ENCODE results near the gene OAT. TPM values are rescaled to one million over a fixed set of nuclear protein-coding genes. Genes with fewer than 3 reads are reported as not detected.

The OAT gene
- total and polyA plus RNA-seq, 3 experiments from 2014 or later: 44.1 to 69.5 (median 46.8) TPM

GRCh38 chr10:124378881-124379471, 39.7 kb downstream of the OAT start:
- H3K9me3 Mint-ChIP-seq: no peaks in the 10 kb centered on the region
- H3K27me3 Mint-ChIP-seq: peaks cover 24 to 66% of the 10 kb centered on the region in 2 donors
- no peak overlapping the region for H3K27ac ChIP-seq (ENCODE audit: low read depth, low read length)
- no peaks in the 10 kb centered on the region for H3K36me3 ChIP-seq (ENCODE audit: insufficient read depth, low read length)
- no peaks in the 10 kb centered on the region for H3K9me3 ChIP-seq (ENCODE audit: low read length)
- peaks cover 10% of the 10 kb centered on the region for H3K27me3 ChIP-seq (ENCODE audit: insufficient read depth, low read length, poor library complexity, severe bottlenecking)
- no peak overlapping the region for H3K4me3 ChIP-seq (ENCODE audit: low read length)
- no peaks in the 10 kb centered on the region for H3K4me1 ChIP-seq (ENCODE audit: insufficient read depth, low read length)
- no peak for DNase-seq
- H3K36me3 Mint-ChIP-seq: no peaks in the 10 kb centered on the region
- H3K4me3 Mint-ChIP-seq: no peak overlapping the region
- ChIA-PET CTCF (interaction anchor here (2.6 kb wide), 1 partner anchor 10 kb away, joined by 15 read pairs; no protein-coding TSS in a partner anchor), POLR2A (no interaction called here)
- H3K4me1 Mint-ChIP-seq: no peaks in the 10 kb centered on the region
- no peak overlapping the region for H3K27ac Mint-ChIP-seq

- H3K4me3 ChIP-seq (ENCODE audit: low read length): no peak overlapping the region
- POLR2A ChIA-PET: no interaction called here
- CTCF ChIA-PET: no interaction called here
Observed at GRCh38 chr10:124378271-124378670, 40.5 kb downstream of the OAT start.

GRCh38 chr10:124377101-124377500, 41.6 kb downstream of the OAT start:
- ChIA-PET CTCF (interaction anchor here (1.5 kb wide), 1 partner anchor 12 kb away, joined by 5 read pairs; no protein-coding TSS in a partner anchor), POLR2A (no interaction called here)

More at GRCh38 chr10:124378271-124378670, 40.5 kb downstream of the OAT start:
- Histone ChIP-seq H3K27ac (ENCODE audit: low read depth, low read length) (no peak overlapping the region), H3K9me3 (ENCODE audit: low read length) (no peaks in the 10 kb centered on the region), H3K27me3 (ENCODE audit: insufficient read depth, low read length, poor library complexity, severe bottlenecking) (peaks cover 10% of the 10 kb centered on the region), H3K4me1 (ENCODE audit: insufficient read depth, low read length) (no peaks in the 10 kb centered on the region), H3K36me3 (ENCODE audit: insufficient read depth, low read length) (no peaks in the 10 kb centered on the region)
- no peak for DNase-seq
- no peaks in the 10 kb centered on the region for H3K36me3 Mint-ChIP-seq
- H3K27me3 Mint-ChIP-seq: peaks cover 23 to 68% of the 10 kb centered on the region in 2 donors
- no peaks in the 10 kb centered on the region for H3K4me1 Mint-ChIP-seq
- no peak overlapping the region for H3K27ac Mint-ChIP-seq
- no peaks in the 10 kb centered on the region for H3K9me3 Mint-ChIP-seq
- H3K4me3 Mint-ChIP-seq: no peak overlapping the region

GRCh38 chr10:124376411-124376810, 42.3 kb downstream of the OAT start:
- H3K27me3 Mint-ChIP-seq: peaks cover 14 to 70% of the 10 kb centered on the region in 2 donors
- Histone ChIP-seq H3K27ac (ENCODE audit: low read depth, low read length) (no peak overlapping the region), H3K36me3 (ENCODE audit: insufficient read depth, low read length) (no peaks in the 10 kb centered on the region), H3K27me3 (ENCODE audit: insufficient read depth, low read length, poor library complexity, severe bottlenecking) (peaks cover 8% of the 10 kb centered on the region), H3K4me1 (ENCODE audit: insufficient read depth, low read length) (no peaks in the 10 kb centered on the region), H3K9me3 (ENCODE audit: low read length) (no peaks in the 10 kb centered on the region), H3K4me3 (ENCODE audit: low read length) (no peak overlapping the region)
- H3K36me3 Mint-ChIP-seq: no peaks in the 10 kb centered on the region
- ChIA-PET CTCF (interaction anchor here (1.5 kb wide), 1 partner anchor 13 kb away, joined by 5 read pairs; no protein-coding TSS in a partner anchor), POLR2A (no interaction called here)
- no peak overlapping the region for H3K27ac Mint-ChIP-seq
- no peak for DNase-seq
- H3K4me1 Mint-ChIP-seq: no peaks in the 10 kb centered on the region
- H3K4me3 Mint-ChIP-seq: no peak overlapping the region
- H3K9me3 Mint-ChIP-seq: no peaks in the 10 kb centered on the region

More at GRCh38 chr10:124377101-124377500, 41.6 kb downstream of the OAT start:
- Histone ChIP-seq H3K4me1 (ENCODE audit: insufficient read depth, low read length) (no peaks in the 10 kb centered on the region), H3K9me3 (ENCODE audit: low read length) (no peaks in the 10 kb centered on the region), H3K27ac (ENCODE audit: low read depth, low read length) (no peak overlapping the region), H3K36me3 (ENCODE audit: insufficient read depth, low read length) (no peaks in the 10 kb centered on the region), H3K27me3 (ENCODE audit: insufficient read depth, low read length, poor library complexity, severe bottlenecking) (peaks cover 10% of the 10 kb centered on the region), H3K4me3 (ENCODE audit: low read length) (no peak overlapping the region)
- Mint-ChIP-seq H3K27me3 (peaks cover 18 to 68% of the 10 kb centered on the region in 2 donors), H3K36me3 (no peaks in the 10 kb centered on the region), H3K27ac (no peak overlapping the region), H3K4me3 (no peak overlapping the region), H3K4me1 (no peaks in the 10 kb centered on the region), H3K9me3 (no peaks in the 10 kb centered on the region)
- DNase-seq: no peak

GRCh38 chr10:124375691-124376090, 43.0 kb downstream of the OAT start:
- DNase-seq: no peak

GRCh38 chr10:124375353-124375614, 43.4 kb downstream of the OAT start:
- ChIA-PET POLR2A (no interaction called here), CTCF (interaction anchor here (1.9 kb wide), 1 partner anchor 14 kb away, joined by 5 read pairs; no protein-coding TSS in a partner anchor)
- H3K4me3 ChIP-seq (ENCODE audit: low read length): no peak overlapping the region
- H3K4me1 ChIP-seq (ENCODE audit: insufficient read depth, low read length): no peaks in the 10 kb centered on the region
- Mint-ChIP-seq H3K27me3 (peaks cover 3 to 66% of the 10 kb centered on the region in 2 donors), H3K4me1 (no peaks in the 10 kb centered on the region), H3K9me3 (no peaks in the 10 kb centered on the region), H3K4me3 (no peak overlapping the region), H3K27ac (peak overlapping the region in 1 of 8 donors; percentile 12), H3K36me3 (no peaks in the 10 kb centered on the region)
- no peaks in the 10 kb centered on the region for H3K9me3 ChIP-seq (ENCODE audit: low read length)
- H3K27ac ChIP-seq (ENCODE audit: low read depth, low read length): no peak overlapping the region
- no peaks in the 10 kb centered on the region for H3K36me3 ChIP-seq (ENCODE audit: insufficient read depth, low read length)
- peaks cover 3% of the 10 kb centered on the region for H3K27me3 ChIP-seq (ENCODE audit: insufficient read depth, low read length, poor library complexity, severe bottlenecking)
- no peak for DNase-seq

More at GRCh38 chr10:124375691-124376090, 43.0 kb downstream of the OAT start:
- POLR2A ChIA-PET: no interaction called here
- no peak overlapping the region for H3K4me3 Mint-ChIP-seq
- H3K9me3 ChIP-seq (ENCODE audit: low read length): no peaks in the 10 kb centered on the region
- no peaks in the 10 kb centered on the region for H3K4me1 ChIP-seq (ENCODE audit: insufficient read depth, low read length)
- H3K9me3 Mint-ChIP-seq: no peaks in the 10 kb centered on the region
- CTCF ChIA-PET: interaction anchor here (1.9 kb wide), 1 partner anchor 13 kb away, joined by 5 read pairs; no protein-coding TSS in a partner anchor
- no peaks in the 10 kb centered on the region for H3K36me3 ChIP-seq (ENCODE audit: insufficient read depth, low read length)
- H3K27ac Mint-ChIP-seq: no peak overlapping the region
- H3K4me3 ChIP-seq (ENCODE audit: low read length): no peak overlapping the region
- H3K36me3 Mint-ChIP-seq: no peaks in the 10 kb centered on the region
- H3K27me3 Mint-ChIP-seq: peaks cover 7 to 67% of the 10 kb centered on the region in 2 donors
- no peak overlapping the region for H3K27ac ChIP-seq (ENCODE audit: low read depth, low read length)
- peaks cover 5% of the 10 kb centered on the region for H3K27me3 ChIP-seq (ENCODE audit: insufficient read depth, low read length, poor library complexity, severe bottlenecking)
- no peaks in the 10 kb centered on the region for H3K4me1 Mint-ChIP-seq

GRCh38 chr10:124374535-124375352, 44.0 kb downstream of the OAT start:
- Histone ChIP-seq H3K27me3 (ENCODE audit: insufficient read depth, low read length, poor library complexity, severe bottlenecking) (no peaks in the 10 kb centered on the region), H3K4me3 (ENCODE audit: low read length) (no peak overlapping the region), H3K27ac (ENCODE audit: low read depth, low read length) (no peak overlapping the region), H3K9me3 (ENCODE audit: low read length) (no peaks in the 10 kb centered on the region), H3K36me3 (ENCODE audit: insufficient read depth, low read length) (no peaks in the 10 kb centered on the region), H3K4me1 (ENCODE audit: insufficient read depth, low read length) (no peaks in the 10 kb centered on the region)
- DNase-seq: no peak
- ChIA-PET CTCF (interaction anchor here (1.9 kb wide), 1 partner anchor 14 kb away, joined by 5 read pairs; no protein-coding TSS in a partner anchor), POLR2A (no interaction called here)
- Mint-ChIP-seq H3K9me3 (no peaks in the 10 kb centered on the region), H3K27ac (no peak overlapping the region), H3K27me3 (peaks cover 3 to 66% of the 10 kb centered on the region in 2 donors), H3K4me1 (no peaks in the 10 kb centered on the region), H3K36me3 (no peaks in the 10 kb centered on the region), H3K4me3 (no peak overlapping the region)

GRCh38 chr10:124372899-124373298, 45.8 kb downstream of the OAT start:
- no peaks in the 10 kb centered on the region for H3K27me3 ChIP-seq (ENCODE audit: insufficient read depth, low read length, poor library complexity, severe bottlenecking)
- no peaks in the 10 kb centered on the region for H3K4me1 ChIP-seq (ENCODE audit: insufficient read depth, low read length)
- H3K4me3 ChIP-seq (ENCODE audit: low read length): no peak overlapping the region
- H3K9me3 Mint-ChIP-seq: no peaks in the 10 kb centered on the region
- H3K27ac ChIP-seq (ENCODE audit: low read depth, low read length): no peak overlapping the region
- H3K36me3 ChIP-seq (ENCODE audit: insufficient read depth, low read length): no peaks in the 10 kb centered on the region
- no peak overlapping the region for H3K27ac Mint-ChIP-seq
- CTCF ChIA-PET: no interaction called here
- H3K4me3 Mint-ChIP-seq: no peak overlapping the region
- peak in 1 of 5 donors; percentile 4 for DNase-seq
- no peaks in the 10 kb centered on the region for H3K4me1 Mint-ChIP-seq
- no peaks in the 10 kb centered on the region for H3K9me3 ChIP-seq (ENCODE audit: low read length)
- H3K36me3 Mint-ChIP-seq: no peaks in the 10 kb centered on the region
- POLR2A ChIA-PET: no interaction called here
- H3K27me3 Mint-ChIP-seq: peaks cover 6 to 60% of the 10 kb centered on the region in 2 donors

All from CD8-positive, alpha-beta memory T cell (primary cell).